Measurements from ENCODE around the gene MAPK4.

Gene MAPK4

DNA sequence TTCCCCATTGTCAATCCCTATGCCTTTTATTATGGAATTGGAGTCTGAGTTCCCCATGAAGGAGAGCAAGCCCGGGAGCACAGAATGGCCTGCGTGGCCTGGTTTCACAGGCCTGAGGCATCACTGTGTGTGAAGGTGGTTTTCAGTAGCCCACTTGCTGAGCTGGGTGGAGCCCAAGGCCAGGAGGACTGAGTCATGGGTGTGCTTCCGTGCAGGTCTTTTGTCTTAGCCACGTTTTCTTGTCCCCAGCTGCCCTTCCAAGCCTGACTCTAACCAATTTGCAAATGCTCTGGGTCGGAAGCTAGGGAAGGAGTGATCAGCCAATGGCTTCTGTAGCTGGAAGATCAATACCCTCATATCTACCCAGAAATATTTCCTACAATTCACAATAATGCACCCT lies 119.2 kb downstream of the MAPK4 start:
- H3K9me3 ChIP-seq (ENCODE audit: insufficient read depth, low read length): no peaks in the 10 kb centered on the region
- H3K9ac ChIP-seq (ENCODE audit: low read length): no peak overlapping the region
- no peak overlapping the region for H3K4me2 ChIP-seq (ENCODE audit: low read depth, low read length, poor library complexity, severe bottlenecking)
- H3K79me2 ChIP-seq (ENCODE audit: insufficient read depth, low read length): no peaks in the 10 kb centered on the region
- H3K36me3 ChIP-seq (ENCODE audit: low read length): no peaks in the 10 kb centered on the region
- H3F3A ChIP-seq (ENCODE audit: insufficient read depth): no peaks in the 10 kb centered on the region
- H2AFZ ChIP-seq (ENCODE audit: low read depth, low read length, severe bottlenecking): no peak overlapping the region
- no peaks in the 10 kb centered on the region for H3K9me2 ChIP-seq (replicated peaks; ENCODE audit: insufficient read depth, low read length)
- no peaks in the 10 kb centered on the region for H3K27me3 ChIP-seq (ENCODE audit: low read length)
- H3K27ac ChIP-seq (ENCODE audit: low read depth, low read length): no peak overlapping the region
- no peak for TF ChIP-seq EZH2phosphoT487 (conservative IDR thresholded peaks at IDR 0.05; ENCODE audit: low read length)
- TF ChIP-seq, protein P1, sequence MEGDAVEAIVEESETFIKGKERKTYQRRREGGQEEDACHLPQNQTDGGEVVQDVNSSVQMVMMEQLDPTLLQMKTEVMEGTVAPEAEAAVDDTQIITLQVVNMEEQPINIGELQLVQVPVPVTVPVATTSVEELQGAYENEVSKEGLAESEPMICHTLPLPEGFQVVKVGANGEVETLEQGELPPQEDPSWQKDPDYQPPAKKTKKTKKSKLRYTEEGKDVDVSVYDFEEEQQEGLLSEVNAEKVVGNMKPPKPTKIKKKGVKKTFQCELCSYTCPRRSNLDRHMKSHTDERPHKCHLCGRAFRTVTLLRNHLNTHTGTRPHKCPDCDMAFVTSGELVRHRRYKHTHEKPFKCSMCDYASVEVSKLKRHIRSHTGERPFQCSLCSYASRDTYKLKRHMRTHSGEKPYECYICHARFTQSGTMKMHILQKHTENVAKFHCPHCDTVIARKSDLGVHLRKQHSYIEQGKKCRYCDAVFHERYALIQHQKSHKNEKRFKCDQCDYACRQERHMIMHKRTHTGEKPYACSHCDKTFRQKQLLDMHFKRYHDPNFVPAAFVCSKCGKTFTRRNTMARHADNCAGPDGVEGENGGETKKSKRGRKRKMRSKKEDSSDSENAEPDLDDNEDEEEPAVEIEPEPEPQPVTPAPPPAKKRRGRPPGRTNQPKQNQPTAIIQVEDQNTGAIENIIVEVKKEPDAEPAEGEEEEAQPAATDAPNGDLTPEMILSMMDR (IDR thresholded peaks at IDR 0.05; ENCODE audit: insufficient read depth, low read length, poor library complexity, severe bottlenecking): no peak
- no peak overlapping the region for H3K4me3 ChIP-seq (ENCODE audit: insufficient read depth, low read length, poor library complexity, severe bottlenecking)
- no peaks in the 10 kb centered on the region for H4K20me1 ChIP-seq (ENCODE audit: low read depth, low read length)

DNA sequence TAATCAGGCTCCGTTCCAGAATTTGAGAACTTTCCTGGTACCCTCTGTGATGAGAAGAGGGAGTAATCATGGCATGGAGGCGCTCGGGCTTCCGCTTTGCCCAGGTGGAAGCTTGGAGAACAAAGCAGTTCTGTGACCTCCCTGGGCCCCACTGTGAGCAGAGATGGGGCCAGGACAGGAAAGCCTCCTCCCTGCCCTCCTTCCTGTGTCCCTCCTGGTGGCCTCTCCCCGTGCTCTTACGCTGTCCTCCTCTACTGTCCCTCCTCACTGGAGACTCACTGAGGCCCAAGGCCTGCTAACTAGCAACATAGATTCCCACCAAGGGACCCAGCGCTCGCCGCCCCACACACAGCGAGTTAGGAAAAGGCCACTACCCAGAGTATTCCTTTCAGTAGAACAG lies 119.8 kb downstream of the MAPK4 start:
- Histone ChIP-seq H3K4me3 (ENCODE audit: insufficient read depth, low read length, poor library complexity, severe bottlenecking) (no peak overlapping the region), H3K4me2 (ENCODE audit: low read depth, low read length, poor library complexity, severe bottlenecking) (no peak overlapping the region), H2AFZ (ENCODE audit: low read depth, low read length, severe bottlenecking) (no peak overlapping the region), H3K79me2 (ENCODE audit: insufficient read depth, low read length) (no peaks in the 10 kb centered on the region), H3K9me2 (replicated peaks; ENCODE audit: insufficient read depth, low read length) (no peaks in the 10 kb centered on the region), H3K9ac (ENCODE audit: low read length) (no peak overlapping the region), H3F3A (ENCODE audit: insufficient read depth) (no peaks in the 10 kb centered on the region), H3K27ac (ENCODE audit: low read depth, low read length) (no peak overlapping the region), H3K27me3 (ENCODE audit: low read length) (no peaks in the 10 kb centered on the region), H4K20me1 (ENCODE audit: low read depth, low read length) (no peaks in the 10 kb centered on the region), H3K36me3 (ENCODE audit: low read length) (no peaks in the 10 kb centered on the region), H3K9me3 (ENCODE audit: insufficient read depth, low read length) (no peaks in the 10 kb centered on the region)
- TF ChIP-seq, protein P1 (IDR thresholded peaks at IDR 0.05; ENCODE audit: insufficient read depth, low read length, poor library complexity, severe bottlenecking): no peak
- TF ChIP-seq EZH2phosphoT487 (conservative IDR thresholded peaks at IDR 0.05; ENCODE audit: low read length): no peak

DNA sequence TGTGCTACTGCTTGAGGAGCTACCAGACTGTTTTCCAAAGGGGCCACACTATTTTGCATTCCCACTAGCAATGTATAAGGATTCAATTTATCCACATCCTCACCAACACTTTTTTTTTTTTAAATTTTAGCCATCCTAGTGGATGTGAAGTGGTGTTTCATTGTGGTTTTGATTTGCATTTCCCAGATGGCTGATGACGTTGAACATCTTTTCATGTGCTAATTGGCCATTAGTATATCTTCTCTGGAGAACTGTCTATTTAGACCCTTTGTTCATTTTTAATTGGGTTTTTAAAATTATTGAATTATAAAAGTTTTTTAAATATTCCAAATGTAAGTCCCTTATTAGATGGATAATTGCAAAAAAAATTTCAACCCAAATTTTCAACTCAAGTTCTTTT lies 121.1 kb downstream of the MAPK4 start:
- no peak overlapping the region for H2AFZ ChIP-seq (ENCODE audit: low read depth, low read length, severe bottlenecking)
- H3K79me2 ChIP-seq (ENCODE audit: insufficient read depth, low read length): no peaks in the 10 kb centered on the region
- TF ChIP-seq, protein P1 (IDR thresholded peaks at IDR 0.05; ENCODE audit: insufficient read depth, low read length, poor library complexity, severe bottlenecking): no peak
- TF ChIP-seq EZH2phosphoT487 (conservative IDR thresholded peaks at IDR 0.05; ENCODE audit: low read length): no peak
- H3K9me2 ChIP-seq (replicated peaks; ENCODE audit: insufficient read depth, low read length): no peaks in the 10 kb centered on the region
- no peaks in the 10 kb centered on the region for H3K36me3 ChIP-seq (ENCODE audit: low read length)
- H3K9ac ChIP-seq (ENCODE audit: low read length): no peak overlapping the region
- no peaks in the 10 kb centered on the region for H3K9me3 ChIP-seq (ENCODE audit: insufficient read depth, low read length)
- no peaks in the 10 kb centered on the region for H4K20me1 ChIP-seq (ENCODE audit: low read depth, low read length)
- no peak overlapping the region for H3K4me2 ChIP-seq (ENCODE audit: low read depth, low read length, poor library complexity, severe bottlenecking)
- no peak overlapping the region for H3K4me3 ChIP-seq (ENCODE audit: insufficient read depth, low read length, poor library complexity, severe bottlenecking)
- no peaks in the 10 kb centered on the region for H3K27me3 ChIP-seq (ENCODE audit: low read length)
- no peaks in the 10 kb centered on the region for H3F3A ChIP-seq (ENCODE audit: insufficient read depth)
- no peak overlapping the region for H3K27ac ChIP-seq (ENCODE audit: low read depth, low read length)

All from SU-DHL-6 (cell line).